Measurements from ENCODE around the gene DPP7.

DPP7 gene

DNA sequence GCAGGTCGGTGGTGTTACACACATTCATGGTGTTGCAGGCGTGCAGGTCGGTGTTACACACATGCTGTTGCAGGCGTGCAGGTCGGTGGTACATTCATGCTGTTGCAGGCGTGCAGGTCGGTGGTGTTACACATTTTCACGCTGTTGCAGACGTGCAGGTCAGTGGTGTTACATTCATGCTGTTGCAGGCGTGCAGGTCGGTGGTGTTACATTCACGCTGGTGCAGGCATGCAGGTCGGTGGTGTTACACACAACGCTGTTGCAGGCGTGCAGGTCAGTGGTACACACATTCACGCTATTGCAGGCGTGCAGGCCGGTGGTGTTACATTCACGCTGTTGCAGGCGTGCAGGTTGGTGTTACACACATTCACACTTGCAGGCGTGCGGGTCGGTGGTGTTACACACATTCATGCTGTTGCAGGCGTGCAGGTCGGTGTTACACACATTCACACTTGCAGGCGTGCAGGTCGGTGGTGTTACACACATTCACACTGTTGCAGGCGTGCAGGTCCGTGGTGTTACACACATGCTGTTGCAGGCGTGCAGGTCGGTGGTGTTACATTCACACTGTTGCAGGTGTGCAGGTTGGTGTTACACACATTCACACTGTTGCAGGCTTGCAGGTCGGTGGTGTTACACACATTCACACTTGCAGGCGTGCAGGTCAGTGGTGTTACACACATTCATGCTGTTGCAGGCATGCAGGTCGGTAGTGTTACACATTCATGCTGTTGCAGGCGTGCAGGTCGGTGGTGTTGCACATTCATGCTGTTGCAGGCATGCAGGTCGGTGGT lies 11.1 kb downstream of the DPP7 start:
- H3K23ac ChIP-seq (ENCODE audit: low read length): no peak overlapping the region

DNA sequence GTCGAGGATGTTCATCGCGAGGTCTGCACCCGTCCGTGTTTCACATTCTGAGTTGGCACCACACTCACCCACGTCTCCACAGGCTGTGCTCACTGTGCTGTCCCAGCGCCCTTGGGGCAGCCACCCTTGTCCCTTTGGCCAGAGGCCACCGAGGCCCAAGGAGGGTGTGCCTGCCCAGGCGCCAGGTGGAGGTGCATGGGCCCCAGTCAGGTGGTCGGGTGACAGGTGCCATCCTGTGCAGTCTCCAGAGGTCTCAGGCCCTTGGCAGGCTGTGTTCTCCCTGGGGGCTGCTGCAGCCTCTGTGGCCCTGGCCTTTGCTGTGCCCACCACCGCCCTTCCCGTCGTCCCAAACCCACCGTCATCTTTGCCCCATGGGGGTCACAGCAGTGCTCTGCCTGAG lies 15.3 kb downstream of the DPP7 start:
- Histone ChIP-seq H3K4ac (ENCODE audit: low read depth, low read length) (no peak overlapping the region), H3K79me1 (ENCODE audit: low read length) (no peaks in the 10 kb centered on the region), H3K4me2 (ENCODE audit: low read length) (no peak overlapping the region), H3K9me3 (ENCODE audit: insufficient read depth, low read depth, low read length) (peaks cover 23% of the 10 kb centered on the region), H3K36me3 (ENCODE audit: control insufficient read depth in 1 of 2, insufficient read depth in 2 of 2, low read length in 2 of 2) (peaks cover 73 to 79% of the 10 kb centered on the region in 2 experiments), H3K4me1 (ENCODE audit: control insufficient read depth in 1 of 2, insufficient read depth in 2 of 2, low read length in 2 of 2) (no peaks in the 10 kb centered on the region), H3K23ac (ENCODE audit: low read length) (no peak overlapping the region), H3K18ac (ENCODE audit: low read length) (no peak overlapping the region), H2BK12ac (ENCODE audit: low read length) (no peak overlapping the region), H3K9ac (ENCODE audit: low read length) (no peak overlapping the region), H4K12ac (ENCODE audit: low read depth, low read length) (no peak overlapping the region), H2AK5ac (ENCODE audit: low read length) (no peak overlapping the region), H3K14ac (ENCODE audit: low read length) (no peak overlapping the region), H3K27ac (ENCODE audit: low read depth, low read length) (no peak overlapping the region), H2BK5ac (ENCODE audit: low read depth, low read length, poor library complexity) (no peak overlapping the region), H2AFZ (ENCODE audit: insufficient read depth, low read length, poor library complexity) (no peak overlapping the region), H3K79me2 (ENCODE audit: control insufficient read depth, insufficient read depth, low read length, poor library complexity) (no peaks in the 10 kb centered on the region), H3K4me3 (ENCODE audit: low read depth, low read length) (no peak overlapping the region), H3K27me3 (ENCODE audit: insufficient read depth, low read length) (no peaks in the 10 kb centered on the region), H4K91ac (ENCODE audit: low read depth, low read length) (no peak overlapping the region), H2BK120ac (ENCODE audit: insufficient read depth, low read length, poor library complexity) (no peak overlapping the region), H4K8ac (ENCODE audit: low read depth, low read length) (no peak overlapping the region)
- no peak for DNase-seq
- WGBS (ENCODE audit: extremely low coverage, insufficient coverage, insufficient read length): no CpG with 5 or more reads among the region's 14 CpGs

More for the DNA sequence above, 11.1 kb downstream of the DPP7 start:
- no peak overlapping the region for H3K14ac ChIP-seq (ENCODE audit: low read length)
- no peak overlapping the region for H2AK5ac ChIP-seq (ENCODE audit: low read length)
- peak overlapping the region; percentile 37 for H3K4me3 ChIP-seq (ENCODE audit: low read depth, low read length)
- no peaks in the 10 kb centered on the region for H3K79me1 ChIP-seq (ENCODE audit: low read length)
- no peak overlapping the region for H3K4me2 ChIP-seq (ENCODE audit: low read length)
- no peaks in the 10 kb centered on the region for H3K27me3 ChIP-seq (ENCODE audit: insufficient read depth, low read length)
- H4K91ac ChIP-seq (ENCODE audit: low read depth, low read length): no peak overlapping the region
- H3K79me2 ChIP-seq (ENCODE audit: control insufficient read depth, insufficient read depth, low read length, poor library complexity): no peaks in the 10 kb centered on the region
- WGBS (ENCODE audit: extremely low coverage, insufficient coverage, insufficient read length): no CpG with 5 or more reads among the region's 37 CpGs
- H2BK5ac ChIP-seq (ENCODE audit: low read depth, low read length, poor library complexity): no peak overlapping the region
- no peaks in the 10 kb centered on the region for H3K4me1 ChIP-seq (ENCODE audit: control insufficient read depth in 1 of 2, insufficient read depth in 2 of 2, low read length in 2 of 2)
- H4K8ac ChIP-seq (ENCODE audit: low read depth, low read length): no peak overlapping the region
- no peak overlapping the region for H2BK120ac ChIP-seq (ENCODE audit: insufficient read depth, low read length, poor library complexity)
- peaks cover 25% of the 10 kb centered on the region for H3K9me3 ChIP-seq (ENCODE audit: insufficient read depth, low read depth, low read length)
- no peak overlapping the region for H2AFZ ChIP-seq (ENCODE audit: insufficient read depth, low read length, poor library complexity)
- peaks cover 83 to 88% of the 10 kb centered on the region in 2 experiments for H3K36me3 ChIP-seq (ENCODE audit: control insufficient read depth in 1 of 2, insufficient read depth in 2 of 2, low read length in 2 of 2)
- no peak overlapping the region for H3K18ac ChIP-seq (ENCODE audit: low read length)
- H3K9ac ChIP-seq (ENCODE audit: low read length): no peak overlapping the region
- H3K27ac ChIP-seq (ENCODE audit: low read depth, low read length): no peak overlapping the region
- H3K4ac ChIP-seq (ENCODE audit: low read depth, low read length): no peak overlapping the region
- no peak overlapping the region for H4K12ac ChIP-seq (ENCODE audit: low read depth, low read length)
- no peak for DNase-seq
- no peak overlapping the region for H2BK12ac ChIP-seq (ENCODE audit: low read length)

DNA sequence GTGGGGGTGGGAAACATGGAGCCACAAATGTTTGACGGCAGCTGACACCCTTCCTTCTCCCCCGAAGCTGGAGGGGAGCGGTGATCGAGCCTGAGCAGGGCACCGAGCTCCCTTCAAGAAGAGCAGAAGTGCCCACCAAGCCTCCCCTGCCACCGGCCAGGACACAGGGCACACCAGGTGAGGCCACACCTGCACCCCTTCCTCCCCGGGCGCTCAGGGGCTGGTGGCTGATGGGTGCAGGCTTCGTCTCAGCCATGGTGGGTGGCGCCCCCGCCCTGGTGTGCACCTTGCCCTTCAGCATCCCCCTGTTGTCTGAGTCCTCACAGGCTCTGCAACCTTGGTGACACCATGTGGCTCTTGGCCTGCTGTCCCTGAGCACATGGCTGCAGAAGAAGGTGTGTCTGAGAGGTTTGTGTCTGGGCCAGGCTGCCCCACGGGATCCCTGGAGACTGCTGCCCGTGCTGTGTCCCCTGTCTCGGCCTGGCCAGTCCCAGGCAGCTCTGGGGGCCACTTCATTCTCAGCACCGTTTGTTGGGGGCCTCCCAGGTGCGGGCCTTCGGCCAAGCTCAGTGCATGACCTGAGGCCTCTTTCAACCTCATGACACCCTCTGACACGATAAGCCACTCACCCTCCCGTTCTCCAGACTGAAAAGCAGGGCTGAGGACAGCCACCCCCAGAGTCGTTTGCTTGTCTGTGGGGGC lies 16.6 kb downstream of the DPP7 start:
- Histone ChIP-seq H3K14ac (ENCODE audit: low read length) (no peak overlapping the region), H4K8ac (ENCODE audit: low read depth, low read length) (no peak overlapping the region)
- no CpG with 5 or more reads among the region's 20 CpGs for WGBS (ENCODE audit: extremely low coverage, insufficient coverage, insufficient read length)

DNA sequence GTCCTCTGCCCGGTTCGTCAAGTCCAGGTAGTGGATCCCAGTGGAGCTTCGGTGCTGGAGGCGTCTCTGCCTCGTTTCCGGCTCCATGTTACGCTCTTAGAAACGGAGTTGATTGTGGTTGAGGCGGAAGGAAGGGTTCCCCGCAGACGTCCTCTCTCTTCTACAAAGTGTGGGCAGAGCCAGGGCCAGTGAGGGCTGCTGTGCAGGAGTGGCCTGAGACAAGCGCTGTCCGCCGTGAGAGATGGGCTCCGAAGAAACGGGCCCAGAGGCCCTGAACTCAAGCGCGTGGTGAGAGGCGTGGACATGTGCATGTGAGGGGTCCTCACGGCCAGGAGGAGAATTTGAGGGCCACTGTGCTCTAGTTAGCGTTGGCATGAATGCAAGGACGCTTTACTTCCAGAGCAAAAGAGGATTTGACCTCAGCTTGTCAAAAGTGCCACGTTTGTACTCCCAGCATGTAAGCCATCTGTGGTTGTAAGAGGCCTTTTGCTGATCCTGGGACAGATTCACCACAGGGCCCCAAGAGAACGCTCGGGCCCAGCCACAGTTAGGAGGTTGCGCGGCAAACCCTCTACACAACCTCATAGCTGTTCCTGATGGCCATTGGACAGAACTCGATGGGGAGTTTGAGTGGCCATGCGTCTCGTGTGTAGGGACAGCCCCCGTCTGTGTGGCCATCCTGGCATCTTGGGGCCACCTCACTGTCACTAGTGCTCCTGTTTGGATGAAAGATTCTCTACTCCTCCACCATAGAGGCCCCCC lies 17.6 kb downstream of the DPP7 start:
- Histone ChIP-seq H2AFZ (ENCODE audit: insufficient read depth, low read length, poor library complexity) (no peak overlapping the region), H2AK5ac (ENCODE audit: low read length) (no peak overlapping the region), H3K14ac (ENCODE audit: low read length) (no peak overlapping the region), H3K18ac (ENCODE audit: low read length) (no peak overlapping the region), H3K4me3 (ENCODE audit: low read depth, low read length) (no peak overlapping the region), H2BK5ac (ENCODE audit: low read depth, low read length, poor library complexity) (no peak overlapping the region), H3K27ac (ENCODE audit: low read depth, low read length) (no peak overlapping the region), H3K36me3 (ENCODE audit: control insufficient read depth in 1 of 2, insufficient read depth in 2 of 2, low read length in 2 of 2) (peaks cover 54 to 60% of the 10 kb centered on the region in 2 experiments), H3K9ac (ENCODE audit: low read length) (peak overlapping the region; percentile 20), H3K4me2 (ENCODE audit: low read length) (no peak overlapping the region), H2BK12ac (ENCODE audit: low read length) (no peak overlapping the region), H2BK120ac (ENCODE audit: insufficient read depth, low read length, poor library complexity) (no peak overlapping the region), H3K27me3 (ENCODE audit: insufficient read depth, low read length) (no peaks in the 10 kb centered on the region), H3K4ac (ENCODE audit: low read depth, low read length) (no peak overlapping the region), H4K8ac (ENCODE audit: low read depth, low read length) (no peak overlapping the region), H3K23ac (ENCODE audit: low read length) (no peak overlapping the region), H3K9me3 (ENCODE audit: insufficient read depth, low read depth, low read length) (peaks cover 4% of the 10 kb centered on the region), H3K79me2 (ENCODE audit: control insufficient read depth, insufficient read depth, low read length, poor library complexity) (no peaks in the 10 kb centered on the region), H3K4me1 (ENCODE audit: control insufficient read depth in 1 of 2, insufficient read depth in 2 of 2, low read length in 2 of 2) (no peaks in the 10 kb centered on the region), H4K12ac (ENCODE audit: low read depth, low read length) (no peak overlapping the region), H4K91ac (ENCODE audit: low read depth, low read length) (no peak overlapping the region), H3K79me1 (ENCODE audit: low read length) (no peaks in the 10 kb centered on the region)
- DNase-seq: no peak
- WGBS (ENCODE audit: extremely low coverage, insufficient coverage, insufficient read length): no CpG with 5 or more reads among the region's 31 CpGs

More for the DNA sequence above, 16.6 kb downstream of the DPP7 start:
- H4K12ac ChIP-seq (ENCODE audit: low read depth, low read length): no peak overlapping the region
- H3K23ac ChIP-seq (ENCODE audit: low read length): no peak overlapping the region
- H3K18ac ChIP-seq (ENCODE audit: low read length): no peak overlapping the region
- no peak overlapping the region for H3K27ac ChIP-seq (ENCODE audit: low read depth, low read length)
- no peaks in the 10 kb centered on the region for H3K4me1 ChIP-seq (ENCODE audit: control insufficient read depth in 1 of 2, insufficient read depth in 2 of 2, low read length in 2 of 2)
- H3K4ac ChIP-seq (ENCODE audit: low read depth, low read length): no peak overlapping the region
- H3K36me3 ChIP-seq (ENCODE audit: control insufficient read depth in 1 of 2, insufficient read depth in 2 of 2, low read length in 2 of 2): peaks cover 62 to 69% of the 10 kb centered on the region in 2 experiments
- no peak overlapping the region for H3K4me3 ChIP-seq (ENCODE audit: low read depth, low read length)
- no peak for DNase-seq
- no peak overlapping the region for H3K4me2 ChIP-seq (ENCODE audit: low read length)
- peaks cover 14% of the 10 kb centered on the region for H3K9me3 ChIP-seq (ENCODE audit: insufficient read depth, low read depth, low read length)
- H4K91ac ChIP-seq (ENCODE audit: low read depth, low read length): no peak overlapping the region
- H2AK5ac ChIP-seq (ENCODE audit: low read length): no peak overlapping the region
- no peak overlapping the region for H2BK120ac ChIP-seq (ENCODE audit: insufficient read depth, low read length, poor library complexity)
- H2BK12ac ChIP-seq (ENCODE audit: low read length): no peak overlapping the region
- H3K79me2 ChIP-seq (ENCODE audit: control insufficient read depth, insufficient read depth, low read length, poor library complexity): no peaks in the 10 kb centered on the region
- H3K79me1 ChIP-seq (ENCODE audit: low read length): no peaks in the 10 kb centered on the region
- H2AFZ ChIP-seq (ENCODE audit: insufficient read depth, low read length, poor library complexity): no peak overlapping the region
- no peaks in the 10 kb centered on the region for H3K27me3 ChIP-seq (ENCODE audit: insufficient read depth, low read length)
- H3K9ac ChIP-seq (ENCODE audit: low read length): no peak overlapping the region
- H2BK5ac ChIP-seq (ENCODE audit: low read depth, low read length, poor library complexity): no peak overlapping the region
